TTC549 (cell line): ENCODE measurements around the gene PRDX1.
"Not testable (repeated sequence)": the region's sequence is repeated elsewhere in the genome, so short reads cannot be mapped to it uniquely, and the experiment has no call there.

Experiments used
- FAIRE-seq: peaks from 2 replicates; lab custom pipeline; 2012; peaks lifted over from hg19 to GRCh38; lab: Jason Lieb, UNC

PRDX1 gene

GRCh38 chr1:45503462-45504360 lies 18.0 kb downstream of the PRDX1 start:
- FAIRE-seq: no peak

GRCh38 chr1:45501505-45501859 lies 20.2 kb downstream of the PRDX1 start:
- FAIRE-seq: no peak

GRCh38 chr1:45499415-45499769 lies 22.3 kb downstream of the PRDX1 start:
- no peak for FAIRE-seq

- no peak for FAIRE-seq
These were observed 23.4 kb downstream of the PRDX1 start for GRCh38 chr1:45498279-45498678.

- FAIRE-seq: no peak
These were observed 28.5 kb downstream of the PRDX1 start for GRCh38 chr1:45493116-45493697.

GRCh38 chr1:45492691-45493090 lies 29.0 kb downstream of the PRDX1 start:
- no peak for FAIRE-seq

GRCh38 chr1:45491487-45492260 lies 30.0 kb downstream of the PRDX1 start:
- no peak for FAIRE-seq

- no peak for FAIRE-seq
These were observed 30.8 kb downstream of the PRDX1 start, which contains the start of gene TESK2 for GRCh38 chr1:45490626-45491486. Gene TESK2, minus strand, starts transcription at chr1:45491163. Its CDS starts 33,378 bp downstream, at chr1:45457785.

- FAIRE-seq: no peak
These were observed 31.5 kb downstream of the PRDX1 start for GRCh38 chr1:45490121-45490625.

GRCh38 chr1:45489379-45489778 lies 32.3 kb downstream of the PRDX1 start:
- FAIRE-seq: not testable (repeated sequence)

GRCh38 chr1:45488666-45489377 lies 32.9 kb downstream of the PRDX1 start:
- no peak for FAIRE-seq

- no peak for FAIRE-seq
These were observed 35.7 kb downstream of the PRDX1 start for GRCh38 chr1:45485949-45486348.

GRCh38 chr1:45479039-45479748 lies 42.5 kb downstream of the PRDX1 start:
- no peak for FAIRE-seq

GRCh38 chr1:45478121-45478814 lies 43.4 kb downstream of the PRDX1 start:
- no peak for FAIRE-seq

- FAIRE-seq: no peak
These were observed 44.0 kb downstream of the PRDX1 start for GRCh38 chr1:45477646-45478045.

- not testable (repeated sequence) for FAIRE-seq
These were observed 47.5 kb downstream of the PRDX1 start for GRCh38 chr1:45474194-45474593.

- FAIRE-seq: no peak
These were observed 48.4 kb downstream of the PRDX1 start for GRCh38 chr1:45473302-45473701.

- FAIRE-seq: no peak
These were observed 51.3 kb downstream of the PRDX1 start for GRCh38 chr1:45470306-45470798.

- FAIRE-seq: not testable (repeated sequence)
These were observed 54.3 kb downstream of the PRDX1 start for GRCh38 chr1:45467353-45467752.

- FAIRE-seq: no peak
These were observed 56.4 kb downstream of the PRDX1 start for GRCh38 chr1:45465277-45465676.
